Measurements from ENCODE around the gene TGFBR3. TPM values are rescaled to one million over a fixed set of nuclear protein-coding genes. Genes with fewer than 3 reads are reported as not detected.

TGFBR3 gene
- total RNA-seq, 1 experiment from 2014 or later = 2.3 TPM

- no peaks in the 10 kb centered on the region for H3K36me3 ChIP-seq (replicated peaks; ENCODE audit: control insufficient read depth, insufficient read depth, low read length)
- DNase-seq = peak; percentile 43
- H3K4me3 ChIP-seq (ENCODE audit: insufficient read depth, low read depth, low read length) = no peak overlapping the region
- H3K27me3 ChIP-seq (ENCODE audit: control insufficient read depth, insufficient read depth, low read length) = no peaks in the 10 kb centered on the region
Measured at GRCh38 chr1:91631718-91632330, 254.1 kb downstream of the TGFBR3 start.

- no peak overlapping the region for H3K4me3 ChIP-seq (ENCODE audit: insufficient read depth, low read depth, low read length)
- H3K36me3 ChIP-seq (replicated peaks; ENCODE audit: control insufficient read depth, insufficient read depth, low read length) = no peaks in the 10 kb centered on the region
- DNase-seq = no peak
- no peaks in the 10 kb centered on the region for H3K27me3 ChIP-seq (ENCODE audit: control insufficient read depth, insufficient read depth, low read length)
Measured at GRCh38 chr1:91630803-91631202, 255.1 kb downstream of the TGFBR3 start.

Other genes starting within 250 kb of the TGFBR3 start
- gene BRDT, start 63.2 kb upstream of the TGFBR3 start, total RNA-seq (2014; rRNA removed; shearing (Covaris generic)) = 0.07 and 0.31 TPM in 2 replicates
- 0.14 and 0.63 TPM in 2 replicates for gene EPHX4, start 143.8 kb upstream of the TGFBR3 start, total RNA-seq (2014; rRNA removed; shearing (Covaris generic))
- gene SETSIP, start 189.3 kb upstream of the TGFBR3 start, total RNA-seq (2014; rRNA removed; shearing (Covaris generic)) = 0.52 TPM in 1 of 2 replicates, not detected in the other
- 3.0 and 7.9 TPM in 2 replicates for gene BTBD8, start 194.2 kb upstream of the TGFBR3 start, total RNA-seq (2014; rRNA removed; shearing (Covaris generic))